ENCODE results near the gene CYP4V2.

- TF ChIP-seq CTCF (IDR thresholded peaks at IDR 0.05; ENCODE audit: poor library complexity) (no peak), EZH2 (IDR thresholded peaks at IDR 0.05; ENCODE audit: borderline replicate concordance) (no peak), EZH2phosphoT487 (IDR thresholded peaks at IDR 0.05; ENCODE audit: low read depth, severe bottlenecking, unreplicated experiment) (no peak)
These were observed 42.9 kb upstream of the CYP4V2 start for GRCh38 chr4:186148336-186148975.

Data from hepatocyte (in vitro differentiated cells).